Measurements from ENCODE around the gene GGT6. TPM values are rescaled to one million over a fixed set of nuclear protein-coding genes. Genes with fewer than 3 reads are reported as not detected.
"Not testable (repeated sequence)": the region's sequence is repeated elsewhere in the genome, so short reads cannot be mapped to it uniquely, and the experiment has no call there.

Gene GGT6
- total RNA-seq, 6 experiments from 2014 or later, result not detected

DNA sequence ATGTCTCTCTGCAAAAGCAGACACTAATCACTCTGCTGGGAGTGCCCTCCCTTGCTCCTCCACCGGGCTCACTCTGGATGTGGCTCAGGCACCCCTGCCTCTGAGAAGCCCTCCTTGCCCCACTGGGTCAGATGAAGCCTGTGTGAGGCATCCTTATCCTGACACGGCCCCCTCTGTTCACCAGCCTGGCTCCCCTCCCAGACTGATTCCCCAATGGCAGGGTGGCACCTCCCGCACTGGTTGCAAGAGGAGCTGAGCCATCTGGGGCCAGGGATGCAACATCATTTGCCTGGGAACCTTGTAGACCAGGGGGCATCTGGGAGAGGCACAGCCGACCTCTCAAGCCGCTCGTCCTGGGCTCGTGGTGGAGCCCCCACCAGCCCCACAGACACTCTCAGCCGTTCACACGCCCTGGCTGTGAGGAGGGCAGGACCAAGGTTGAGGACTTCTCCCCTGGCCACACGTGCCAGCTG, 30.6 kb upstream of the GGT6 start:
- TF ChIP-seq, protein P1, sequence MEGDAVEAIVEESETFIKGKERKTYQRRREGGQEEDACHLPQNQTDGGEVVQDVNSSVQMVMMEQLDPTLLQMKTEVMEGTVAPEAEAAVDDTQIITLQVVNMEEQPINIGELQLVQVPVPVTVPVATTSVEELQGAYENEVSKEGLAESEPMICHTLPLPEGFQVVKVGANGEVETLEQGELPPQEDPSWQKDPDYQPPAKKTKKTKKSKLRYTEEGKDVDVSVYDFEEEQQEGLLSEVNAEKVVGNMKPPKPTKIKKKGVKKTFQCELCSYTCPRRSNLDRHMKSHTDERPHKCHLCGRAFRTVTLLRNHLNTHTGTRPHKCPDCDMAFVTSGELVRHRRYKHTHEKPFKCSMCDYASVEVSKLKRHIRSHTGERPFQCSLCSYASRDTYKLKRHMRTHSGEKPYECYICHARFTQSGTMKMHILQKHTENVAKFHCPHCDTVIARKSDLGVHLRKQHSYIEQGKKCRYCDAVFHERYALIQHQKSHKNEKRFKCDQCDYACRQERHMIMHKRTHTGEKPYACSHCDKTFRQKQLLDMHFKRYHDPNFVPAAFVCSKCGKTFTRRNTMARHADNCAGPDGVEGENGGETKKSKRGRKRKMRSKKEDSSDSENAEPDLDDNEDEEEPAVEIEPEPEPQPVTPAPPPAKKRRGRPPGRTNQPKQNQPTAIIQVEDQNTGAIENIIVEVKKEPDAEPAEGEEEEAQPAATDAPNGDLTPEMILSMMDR (IDR thresholded peaks at IDR 0.05), result no peak
- DNase-seq, result no peak
- H3K27me3 Mint-ChIP-seq (ENCODE audit: insufficient read depth), result peaks cover 47% of the 10 kb centered on the region
- no peaks in the 10 kb centered on the region for H3K4me1 Mint-ChIP-seq (ENCODE audit: low read depth)
- H3K36me3 Mint-ChIP-seq (ENCODE audit: low read depth), result no peaks in the 10 kb centered on the region
- H3K9me3 Mint-ChIP-seq, result no peaks in the 10 kb centered on the region
- H3K4me3 Mint-ChIP-seq, result no peak overlapping the region
- H3K27ac Mint-ChIP-seq, result no peak overlapping the region

DNA sequence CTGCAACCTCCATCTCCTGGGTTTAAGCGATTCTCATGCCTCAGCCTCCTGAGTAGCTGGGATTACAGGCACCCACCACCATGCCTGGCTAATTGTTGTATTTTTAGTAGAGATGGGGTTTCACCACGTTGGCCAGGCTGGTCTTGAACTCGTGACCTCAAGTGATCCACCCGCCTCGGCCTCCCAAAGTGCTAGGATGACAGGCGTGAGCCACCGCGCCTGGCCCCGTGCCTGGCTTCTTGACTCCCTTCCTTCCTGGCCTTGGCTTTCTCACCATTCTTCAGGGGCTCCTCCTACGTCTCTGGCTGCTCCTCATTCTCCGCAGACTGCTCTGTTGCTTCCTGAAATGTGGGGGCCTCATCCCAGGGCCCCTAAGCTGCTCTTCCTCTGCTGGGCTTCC, 29.7 kb upstream of the GGT6 start:
- not testable (repeated sequence) for H3K27ac Mint-ChIP-seq

DNA sequence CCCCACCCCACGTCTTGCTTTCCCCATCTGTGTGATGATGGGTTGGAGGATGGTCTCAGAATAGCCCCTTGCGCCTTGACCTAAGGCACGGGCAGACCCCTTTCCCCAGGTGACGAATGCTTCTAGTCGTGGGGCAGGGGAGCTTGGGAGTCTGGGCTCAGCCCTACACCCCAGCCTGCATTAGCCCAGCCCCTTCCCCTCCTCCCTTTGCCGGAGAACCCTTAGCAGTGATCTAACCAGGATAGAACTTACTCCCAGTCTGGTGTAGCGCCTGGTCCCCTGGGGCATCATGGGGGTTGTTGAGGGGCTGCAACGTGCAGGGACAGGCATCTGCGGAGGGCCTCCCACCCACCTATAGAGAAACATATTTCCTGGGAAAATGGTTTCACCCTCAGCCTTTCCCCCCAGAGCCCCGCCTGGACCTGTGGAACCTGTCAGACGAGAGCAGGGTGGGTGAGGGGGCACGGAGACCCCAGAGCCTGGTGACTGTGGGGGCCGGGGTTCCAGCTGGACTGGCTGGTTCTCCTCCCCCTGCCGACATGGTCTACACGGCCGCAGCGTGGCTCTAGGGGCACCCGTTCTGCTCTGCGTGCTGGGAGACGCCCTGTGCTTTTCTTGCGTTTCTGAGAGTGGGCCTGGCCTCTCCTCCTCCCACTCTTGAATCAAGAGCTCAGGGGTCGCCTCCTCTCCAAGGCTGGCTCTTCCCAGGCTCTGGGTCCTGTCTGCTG, 28.7 kb upstream of the GGT6 start:
- H3K9me3 Mint-ChIP-seq, result no peaks in the 10 kb centered on the region
- H3K36me3 Mint-ChIP-seq (ENCODE audit: low read depth), result no peaks in the 10 kb centered on the region
- no peaks in the 10 kb centered on the region for H3K4me1 Mint-ChIP-seq (ENCODE audit: low read depth)
- TF ChIP-seq, protein P1 (IDR thresholded peaks at IDR 0.05), result no peak
- H3K27me3 Mint-ChIP-seq (ENCODE audit: insufficient read depth), result peaks cover 56% of the 10 kb centered on the region
- no peak overlapping the region for H3K27ac Mint-ChIP-seq
- no peak overlapping the region for H3K4me3 Mint-ChIP-seq
- no peak for DNase-seq

More for the DNA sequence above, 29.7 kb upstream of the GGT6 start:
- H3K9me3 Mint-ChIP-seq; DNase-seq; H3K36me3 Mint-ChIP-seq (ENCODE audit: low read depth); H3K4me1 Mint-ChIP-seq (ENCODE audit: low read depth); H3K4me3 Mint-ChIP-seq: not testable (repeated sequence)
- H3K27me3 Mint-ChIP-seq (ENCODE audit: insufficient read depth), result peaks cover 54% of the 10 kb centered on the region

DNA sequence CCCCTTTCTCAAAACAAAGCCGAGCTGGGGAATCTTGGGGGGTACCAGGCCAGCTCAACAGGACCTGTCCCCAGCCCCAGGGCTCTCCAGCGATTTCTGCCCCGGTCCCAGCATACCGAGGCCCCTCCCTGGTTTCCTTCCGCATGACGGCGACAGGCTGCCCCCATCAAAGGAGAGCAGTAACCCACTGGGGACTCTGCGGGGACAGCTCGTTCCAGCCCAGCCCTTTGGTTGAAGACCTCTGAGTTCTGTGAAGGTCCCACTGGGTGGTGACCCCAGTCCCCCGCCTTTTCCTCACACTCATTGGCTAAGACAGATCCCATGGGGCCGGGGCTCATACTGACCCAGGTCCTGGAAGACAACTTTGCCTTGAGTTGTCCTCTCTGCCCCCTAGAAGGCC, 28.0 kb upstream of the GGT6 start:
- Mint-ChIP-seq H3K9me3 (no peaks in the 10 kb centered on the region), H3K36me3 (ENCODE audit: low read depth) (no peaks in the 10 kb centered on the region), H3K4me1 (ENCODE audit: low read depth) (no peaks in the 10 kb centered on the region), H3K27ac (no peak overlapping the region), H3K4me3 (no peak overlapping the region), H3K27me3 (ENCODE audit: insufficient read depth) (peaks cover 56% of the 10 kb centered on the region)
- DNase-seq, result no peak
- TF ChIP-seq, protein P1 (IDR thresholded peaks at IDR 0.05), result no peak

DNA sequence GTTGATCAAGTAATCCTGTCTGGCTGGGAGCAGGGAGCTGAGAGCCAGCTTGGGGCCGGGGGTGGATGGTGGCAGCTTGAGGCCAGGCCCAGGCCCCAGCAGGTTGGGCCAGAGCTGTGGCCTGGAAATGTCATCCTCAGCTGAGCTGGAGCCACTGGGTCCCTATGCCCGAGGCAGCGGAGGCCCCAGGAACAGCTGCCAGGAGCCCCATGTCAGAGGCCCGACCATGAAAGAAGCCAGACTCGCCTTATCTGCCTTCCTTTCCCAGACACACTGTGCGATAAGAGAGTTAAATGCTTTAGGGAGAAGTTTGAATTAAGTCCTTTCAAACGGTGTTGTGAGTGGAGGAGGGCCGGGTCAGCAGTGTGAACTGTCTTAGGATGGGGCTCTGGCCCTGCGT, 27.4 kb upstream of the GGT6 start:
- Mint-ChIP-seq H3K4me3 (no peak overlapping the region), H3K27ac (no peak overlapping the region), H3K27me3 (ENCODE audit: insufficient read depth) (peaks cover 59% of the 10 kb centered on the region), H3K4me1 (ENCODE audit: low read depth) (no peaks in the 10 kb centered on the region), H3K9me3 (no peaks in the 10 kb centered on the region), H3K36me3 (ENCODE audit: low read depth) (no peaks in the 10 kb centered on the region)
- no peak for DNase-seq
- TF ChIP-seq, protein P1 (IDR thresholded peaks at IDR 0.05), result no peak

DNA sequence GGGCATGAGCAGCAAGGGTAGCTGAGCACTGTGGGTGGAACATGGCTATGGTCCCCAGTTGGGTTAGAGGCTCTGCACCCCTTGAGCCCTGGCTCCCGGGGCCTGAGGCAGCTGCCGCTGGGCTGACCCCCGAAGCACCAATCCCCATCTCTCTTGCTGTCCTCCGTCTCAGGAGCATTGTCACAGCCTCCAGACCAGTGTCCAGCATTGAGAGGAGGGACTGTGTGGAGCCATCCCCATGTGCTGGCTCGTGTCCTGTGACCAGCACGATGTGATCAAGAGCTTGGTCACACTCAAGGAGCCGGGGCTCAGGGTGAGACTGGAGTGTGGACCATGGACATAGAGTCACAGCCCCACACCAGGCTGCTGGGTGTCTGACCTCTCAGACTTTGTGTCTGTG, 26.8 kb upstream of the GGT6 start:
- Mint-ChIP-seq H3K27ac (no peak overlapping the region), H3K9me3 (no peaks in the 10 kb centered on the region), H3K36me3 (ENCODE audit: low read depth) (no peaks in the 10 kb centered on the region), H3K4me3 (no peak overlapping the region), H3K4me1 (ENCODE audit: low read depth) (no peaks in the 10 kb centered on the region), H3K27me3 (ENCODE audit: insufficient read depth) (peaks cover 59% of the 10 kb centered on the region)
- TF ChIP-seq, protein P1 (IDR thresholded peaks at IDR 0.05), result no peak
- DNase-seq, result no peak
